ENCODE measurements around the gene SCAMP4. TPM values are rescaled to one million over a fixed set of nuclear protein-coding genes. Genes with fewer than 3 reads are reported as not detected.
"Not testable (repeated sequence)": the region's sequence is repeated elsewhere in the genome, so short reads cannot be mapped to it uniquely, and the experiment has no call there.

SCAMP4 gene
- total RNA-seq, 2 experiments from 2014 or later, result 27.5 to 37.9 TPM

- H3K27ac Mint-ChIP-seq, result peak overlapping the region; percentile 98
- H3K36me3 Mint-ChIP-seq (ENCODE audit: low read depth), result peaks cover 23% of the 10 kb centered on the region
- CTCF ChIA-PET, result interaction anchor here (1.3 to 1.5 kb wide), 4 partner anchors 9 to 72 kb away, joined by 4 to 5 read pairs (median 4); partner anchors contain the start of genes ADAT3 and SCAMP4
Measured at GRCh38 chr19:1873524-1874473, 31.4 kb upstream of the SCAMP4 start.

GRCh38 chr19:1874554-1875185 is 30.5 kb upstream of the SCAMP4 start:
- Mint-ChIP-seq H3K36me3 (ENCODE audit: low read depth) (peaks cover 19% of the 10 kb centered on the region), H3K27me3 (no peaks in the 10 kb centered on the region), H3K27ac (peak overlapping the region; percentile 98), H3K4me3 (peak overlapping the region; percentile 99), H3K9me3 (no peaks in the 10 kb centered on the region), H3K4me1 (peaks cover 35% of the 10 kb centered on the region)
- DNase-seq, result peak; percentile 56
- ChIA-PET POLR2A (interaction anchor here (0.9 kb wide), 1 partner anchor 8 kb away, joined by 5 read pairs; no protein-coding TSS in a partner anchor), CTCF (interaction anchor here (0.6 to 1.5 kb wide), 9 partner anchors 9 to 472 kb away, joined by 3 to 5 read pairs (median 4); partner anchors contain the start of genes ADAT3 and SCAMP4)

More at GRCh38 chr19:1873524-1874473, 31.4 kb upstream of the SCAMP4 start:
- no peaks in the 10 kb centered on the region for H3K9me3 Mint-ChIP-seq
- DNase-seq, result no peak
- H3K4me3 Mint-ChIP-seq, result peak overlapping the region; percentile 99
- peaks cover 42% of the 10 kb centered on the region for H3K4me1 Mint-ChIP-seq
- POLR2A ChIA-PET, result no interaction called here
- no peaks in the 10 kb centered on the region for H3K27me3 Mint-ChIP-seq

GRCh38 chr19:1875265-1875645 is 29.9 kb upstream of the SCAMP4 start:
- Mint-ChIP-seq H3K4me3 (peak overlapping the region; percentile 99), H3K4me1 (peaks cover 33% of the 10 kb centered on the region), H3K36me3 (ENCODE audit: low read depth) (peaks cover 18% of the 10 kb centered on the region), H3K27ac (peak overlapping the region; percentile 98)
- H3K9me3 Mint-ChIP-seq, H3K27me3 Mint-ChIP-seq, DNase-seq: not testable (repeated sequence)
- ChIA-PET CTCF (interaction anchor here (0.6 to 1.5 kb wide), 9 partner anchors 9 to 472 kb away, joined by 3 to 5 read pairs (median 4); partner anchors contain the start of genes ADAT3 and SCAMP4), POLR2A (interaction anchor here (0.9 kb wide), 1 partner anchor 9 kb away, joined by 5 read pairs; no protein-coding TSS in a partner anchor)

GRCh38 chr19:1875646-1876495 is 29.3 kb upstream of the SCAMP4 start:
- no peaks in the 10 kb centered on the region for H3K9me3 Mint-ChIP-seq
- peaks cover 33% of the 10 kb centered on the region for H3K4me1 Mint-ChIP-seq
- no peaks in the 10 kb centered on the region for H3K27me3 Mint-ChIP-seq
- H3K4me3 Mint-ChIP-seq, result peak overlapping the region; percentile 99
- peak; percentile 89 for DNase-seq
- ChIA-PET CTCF (interaction anchor here (0.6 to 1.5 kb wide), 8 partner anchors 9 to 144 kb away, joined by 3 to 12 read pairs (median 5); partner anchors contain the start of gene ABHD17A), POLR2A (interaction anchor here (0.6 to 0.9 kb wide), 3 partner anchors 21 to 128 kb away, joined by 3 read pairs; no protein-coding TSS in a partner anchor)
- H3K27ac Mint-ChIP-seq, result peak overlapping the region; percentile 98
- H3K36me3 Mint-ChIP-seq (ENCODE audit: low read depth), result peaks cover 13% of the 10 kb centered on the region

GRCh38 chr19:1876496-1877279 is 28.5 kb upstream of the SCAMP4 start:
- peaks cover 15% of the 10 kb centered on the region for H3K36me3 Mint-ChIP-seq (ENCODE audit: low read depth)
- peaks cover 33% of the 10 kb centered on the region for H3K4me1 Mint-ChIP-seq
- not testable (repeated sequence) for H3K9me3 Mint-ChIP-seq, H3K27me3 Mint-ChIP-seq, DNase-seq
- CTCF ChIA-PET, result interaction anchor here (0.6 to 1.4 kb wide), 7 partner anchors 9 to 194 kb away, joined by 3 to 12 read pairs (median 5); partner anchors contain the start of gene ABHD17A
- peak overlapping the region; percentile 99 for H3K4me3 Mint-ChIP-seq
- peak overlapping the region; percentile 94 for H3K27ac Mint-ChIP-seq
- POLR2A ChIA-PET, result interaction anchor here (0.6 to 0.9 kb wide), 3 partner anchors 21 to 127 kb away, joined by 3 read pairs; no protein-coding TSS in a partner anchor

- H3K27ac Mint-ChIP-seq, POLR2A ChIA-PET: not testable (repeated sequence)
Measured at GRCh38 chr19:1877280-1877660, 27.9 kb upstream of the SCAMP4 start.

GRCh38 chr19:1878583-1878982 is 26.6 kb upstream of the SCAMP4 start:
- CTCF ChIA-PET, DNase-seq, POLR2A ChIA-PET, H3K27me3 Mint-ChIP-seq, H3K4me3 Mint-ChIP-seq, H3K9me3 Mint-ChIP-seq: not testable (repeated sequence)
- Mint-ChIP-seq H3K36me3 (ENCODE audit: low read depth) (peaks cover 30% of the 10 kb centered on the region), H3K4me1 (peaks cover 44% of the 10 kb centered on the region), H3K27ac (peak overlapping the region; percentile 5)

More at GRCh38 chr19:1877280-1877660, 27.9 kb upstream of the SCAMP4 start:
- CTCF ChIA-PET, result interaction anchor here (0.6 to 1.4 kb wide), 4 partner anchors 14 to 193 kb away, joined by 3 to 9 read pairs (median 5); no protein-coding TSS in a partner anchor
- not testable (repeated sequence) for H3K9me3 Mint-ChIP-seq, DNase-seq, H3K4me3 Mint-ChIP-seq, H3K27me3 Mint-ChIP-seq
- Mint-ChIP-seq H3K36me3 (ENCODE audit: low read depth) (peaks cover 18% of the 10 kb centered on the region), H3K4me1 (peaks cover 38% of the 10 kb centered on the region)

GRCh38 chr19:1879982-1880381 is 25.2 kb upstream of the SCAMP4 start:
- H3K27me3 Mint-ChIP-seq, H3K27ac Mint-ChIP-seq, CTCF ChIA-PET, DNase-seq, H3K9me3 Mint-ChIP-seq, H3K4me3 Mint-ChIP-seq, POLR2A ChIA-PET: not testable (repeated sequence)
- peaks cover 35% of the 10 kb centered on the region for H3K4me1 Mint-ChIP-seq
- peaks cover 32% of the 10 kb centered on the region for H3K36me3 Mint-ChIP-seq (ENCODE audit: low read depth)

GRCh38 chr19:1880611-1881392 is 24.4 kb upstream of the SCAMP4 start:
- Mint-ChIP-seq H3K9me3 (no peaks in the 10 kb centered on the region), H3K27ac (peak overlapping the region; percentile 72), H3K4me1 (peaks cover 39% of the 10 kb centered on the region), H3K4me3 (peak overlapping the region; percentile 25), H3K27me3 (no peaks in the 10 kb centered on the region), H3K36me3 (ENCODE audit: low read depth) (peaks cover 32% of the 10 kb centered on the region)
- CTCF ChIA-PET, result no interaction called here
- DNase-seq, result no peak
- POLR2A ChIA-PET, result no interaction called here

- peak overlapping the region; percentile 94 for H3K4me3 Mint-ChIP-seq
- H3K27me3 Mint-ChIP-seq, H3K9me3 Mint-ChIP-seq, DNase-seq, CTCF ChIA-PET, POLR2A ChIA-PET: not testable (repeated sequence)
- peak overlapping the region; percentile 93 for H3K27ac Mint-ChIP-seq
- H3K4me1 Mint-ChIP-seq, result peaks cover 36% of the 10 kb centered on the region
- peaks cover 29% of the 10 kb centered on the region for H3K36me3 Mint-ChIP-seq (ENCODE audit: low read depth)
Measured at GRCh38 chr19:1881393-1882088, 23.7 kb upstream of the SCAMP4 start.

Measured in activated CD4-positive, alpha-beta T cell treated with anti-CD3 and anti-CD28 coated beads, Interleukin-2, amount 10 ng/mL, durations not matched to agents 7 days and 5 days (primary cell).